ENCODE data around the gene ANO7. TPM values are rescaled to one million over a fixed set of nuclear protein-coding genes. Genes with fewer than 3 reads are reported as not detected.

Gene ANO7
- total and polyA plus RNA-seq, 4 donors = 0.71 to 1.1 (median 0.86) TPM

DNA sequence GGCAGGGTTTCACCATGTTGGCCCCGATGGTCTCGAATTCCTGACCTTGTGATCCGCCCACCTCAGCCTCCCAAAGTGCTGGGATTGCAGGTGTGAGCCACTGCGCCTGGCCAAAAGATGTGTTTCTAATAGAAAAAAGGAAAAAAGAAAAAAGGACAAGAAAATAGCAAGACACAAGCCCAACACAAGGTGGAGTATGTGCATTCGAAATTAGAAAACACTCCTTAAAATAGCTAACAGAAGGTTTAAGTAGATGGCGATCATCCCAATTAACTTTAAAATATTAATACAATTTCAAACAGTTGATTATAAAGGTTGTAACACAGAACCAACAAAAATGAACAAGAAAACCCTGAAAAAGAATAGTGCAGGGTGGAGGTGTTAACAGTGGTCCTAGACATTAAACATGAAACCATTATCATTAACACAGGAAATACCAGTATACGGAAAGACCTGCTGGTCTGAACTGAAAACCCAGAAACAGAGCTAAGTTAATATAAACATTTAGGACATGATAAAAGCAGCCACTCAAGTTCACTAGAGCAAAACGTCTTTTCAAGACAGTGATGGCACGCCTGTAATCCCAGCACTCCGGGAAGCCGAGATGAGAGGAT is 69.0 kb downstream of the ANO7 start:
- ATAC-seq (ENCODE audit: insufficient read depth, low FRiP score) (no peak), DNase-seq (no peak)
- Histone ChIP-seq H3K36me3 (ENCODE audit: control insufficient read depth in 4 of 4, insufficient read depth in 4 of 4, low read length in 4 of 4) (peaks cover 56 to 63% (median 62%) of the 10 kb centered on the region in 4 donors), H3K4me3 (no peak overlapping the region), H3K27me3 (ENCODE audit: control insufficient read depth in 3 of 3, insufficient read depth in 3 of 3, low read length in 2 of 3) (no peaks in the 10 kb centered on the region), H3K27ac (ENCODE audit: low read depth in 1 of 2, low read length in 1 of 2) (no peak overlapping the region), H3K4me1 (ENCODE audit: control insufficient read depth in 5 of 5, insufficient read depth in 5 of 5, low read length in 5 of 5) (peaks cover 0 to 2% (median 0%) of the 10 kb centered on the region in 5 donors), H3K9me3 (ENCODE audit: control insufficient read depth in 4 of 4, insufficient read depth in 3 of 4, low read length in 3 of 4) (no peaks in the 10 kb centered on the region), H3K9ac (ENCODE audit: insufficient read depth in 1 of 2, low read length in 2 of 2) (no peak overlapping the region)
- WGBS, 2 donors = 78 to 83% methylated on average over 11 of the region's 11 CpGs
- TF ChIP-seq CTCF (IDR thresholded peaks at IDR 0.05; ENCODE audit: control extremely low read depth, extremely low read depth) = no peak

- Histone ChIP-seq H3K27me3 (ENCODE audit: control insufficient read depth in 3 of 3, insufficient read depth in 3 of 3, low read length in 2 of 3) (no peaks in the 10 kb centered on the region), H3K4me1 (ENCODE audit: control insufficient read depth in 5 of 5, insufficient read depth in 5 of 5, low read length in 5 of 5) (peaks cover 0 to 2% (median 0%) of the 10 kb centered on the region in 5 donors), H3K9me3 (ENCODE audit: control insufficient read depth in 4 of 4, insufficient read depth in 3 of 4, low read length in 3 of 4) (no peaks in the 10 kb centered on the region), H3K9ac (ENCODE audit: insufficient read depth in 1 of 2, low read length in 2 of 2) (no peak overlapping the region), H3K4me3 (no peak overlapping the region), H3K36me3 (ENCODE audit: control insufficient read depth in 4 of 4, insufficient read depth in 4 of 4, low read length in 4 of 4) (peaks cover 56 to 64% (median 62%) of the 10 kb centered on the region in 4 donors), H3K27ac (ENCODE audit: low read depth in 1 of 2, low read length in 1 of 2) (no peak overlapping the region)
- peak in 1 of 3 donors; percentile 20 for DNase-seq
- 58 to 70% methylated on average over 8 of the region's 8 CpGs for WGBS, 2 donors
- no peak for ATAC-seq (ENCODE audit: insufficient read depth, low FRiP score)
- TF ChIP-seq CTCF (IDR thresholded peaks at IDR 0.05; ENCODE audit: control extremely low read depth, extremely low read depth) = no peak
Measured at GRCh38 chr2:241258505-241259280, 70.2 kb downstream of the ANO7 start.

DNA sequence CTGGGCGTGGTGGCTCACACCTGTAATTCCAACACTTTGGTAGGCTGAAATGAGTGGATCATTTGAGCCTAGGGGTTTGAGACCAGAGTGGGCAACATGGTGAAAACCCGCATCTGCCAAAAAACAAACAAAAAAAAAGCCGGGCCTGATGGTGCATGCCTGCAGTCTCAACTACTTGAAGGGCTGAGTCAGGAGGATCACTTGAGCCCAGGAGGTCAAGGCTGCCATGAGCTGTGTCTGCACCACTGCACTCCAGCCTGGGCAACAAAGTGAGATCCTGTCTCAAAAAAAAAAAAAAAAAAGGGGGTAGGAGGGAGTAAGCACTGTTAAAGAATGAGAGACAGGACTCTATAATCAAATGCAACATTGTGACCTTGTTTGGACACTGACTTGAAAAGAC is 72.4 kb downstream of the ANO7 start:
- ATAC-seq (ENCODE audit: insufficient read depth, low FRiP score) = no peak
- Histone ChIP-seq H3K4me1 (ENCODE audit: control insufficient read depth in 5 of 5, insufficient read depth in 5 of 5, low read length in 5 of 5) (peaks cover 0 to 2% (median 0%) of the 10 kb centered on the region in 5 donors), H3K9ac (ENCODE audit: insufficient read depth in 1 of 2, low read length in 2 of 2) (no peak overlapping the region), H3K36me3 (ENCODE audit: control insufficient read depth in 4 of 4, insufficient read depth in 4 of 4, low read length in 4 of 4) (peaks cover 48 to 56% (median 52%) of the 10 kb centered on the region in 4 donors), H3K27ac (ENCODE audit: low read depth in 1 of 2, low read length in 1 of 2) (no peak overlapping the region), H3K9me3 (ENCODE audit: control insufficient read depth in 4 of 4, insufficient read depth in 3 of 4, low read length in 3 of 4) (no peaks in the 10 kb centered on the region), H3K4me3 (no peak overlapping the region), H3K27me3 (ENCODE audit: control insufficient read depth in 3 of 3, insufficient read depth in 3 of 3, low read length in 2 of 3) (no peaks in the 10 kb centered on the region)
- no peak for TF ChIP-seq CTCF (IDR thresholded peaks at IDR 0.05; ENCODE audit: control extremely low read depth, extremely low read depth)
- WGBS, 2 donors = 88 to 98% methylated on average over 3 of the region's 3 CpGs
- no peak for DNase-seq

Data from lung (tissue), 12 donors.